DOHH2 (cell line): ENCODE measurements around the gene NFKB1.

Experiments
- EZH2phosphoT487 ChIP-seq: fragments of 200-600 bp; sonication (generic); IDR thresholded peaks from 2 replicates; pipeline ENCODE4 v1.6.1; 2017; ENCODE audit warnings: borderline replicate concordance, mild to moderate bottlenecking, antibody characterized with exemption, low read length, moderate library complexity, mixed read lengths
- TF ChIP-seq, protein P1 (sequence below): fragments of 200-600 bp; sonication (generic); IDR thresholded peaks from one replicate; pipeline ENCODE4 v1.5.1; 2014; ENCODE audit warnings: antibody characterized with exemption, mild to moderate bottlenecking, low read depth, low read length; ENCODE audit not compliant: poor library complexity, severe bottlenecking

DNA sequence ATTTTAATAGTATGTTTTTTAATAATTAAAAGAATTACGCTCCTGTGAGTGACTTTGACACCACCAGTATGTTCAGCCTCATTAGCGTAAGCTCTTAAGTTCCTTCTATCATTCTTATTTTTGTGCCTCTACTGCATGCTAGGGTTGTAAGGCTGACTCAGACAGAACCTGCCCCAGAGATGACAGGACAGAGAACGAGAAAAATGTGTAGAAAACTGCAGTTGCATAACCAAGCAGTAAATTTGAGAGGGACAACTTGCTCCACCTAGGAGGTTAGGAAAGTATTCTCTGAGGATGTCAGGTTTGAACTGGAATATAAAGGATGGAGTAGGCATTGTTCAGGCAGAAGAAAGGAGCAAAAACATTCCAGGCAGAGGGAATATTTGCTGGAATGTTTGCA lies 98.7 kb downstream of the NFKB1 start:
- TF ChIP-seq, protein P1, sequence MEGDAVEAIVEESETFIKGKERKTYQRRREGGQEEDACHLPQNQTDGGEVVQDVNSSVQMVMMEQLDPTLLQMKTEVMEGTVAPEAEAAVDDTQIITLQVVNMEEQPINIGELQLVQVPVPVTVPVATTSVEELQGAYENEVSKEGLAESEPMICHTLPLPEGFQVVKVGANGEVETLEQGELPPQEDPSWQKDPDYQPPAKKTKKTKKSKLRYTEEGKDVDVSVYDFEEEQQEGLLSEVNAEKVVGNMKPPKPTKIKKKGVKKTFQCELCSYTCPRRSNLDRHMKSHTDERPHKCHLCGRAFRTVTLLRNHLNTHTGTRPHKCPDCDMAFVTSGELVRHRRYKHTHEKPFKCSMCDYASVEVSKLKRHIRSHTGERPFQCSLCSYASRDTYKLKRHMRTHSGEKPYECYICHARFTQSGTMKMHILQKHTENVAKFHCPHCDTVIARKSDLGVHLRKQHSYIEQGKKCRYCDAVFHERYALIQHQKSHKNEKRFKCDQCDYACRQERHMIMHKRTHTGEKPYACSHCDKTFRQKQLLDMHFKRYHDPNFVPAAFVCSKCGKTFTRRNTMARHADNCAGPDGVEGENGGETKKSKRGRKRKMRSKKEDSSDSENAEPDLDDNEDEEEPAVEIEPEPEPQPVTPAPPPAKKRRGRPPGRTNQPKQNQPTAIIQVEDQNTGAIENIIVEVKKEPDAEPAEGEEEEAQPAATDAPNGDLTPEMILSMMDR = no peak
- no peak for TF ChIP-seq EZH2phosphoT487
